Keratinocyte (primary cell): ENCODE data around the gene POLR1A.

Experiments used
- CTCF ChIP-seq, 3 experiments: IDR thresholded peaks in 1 of 3; conservative IDR thresholded peaks in 1 of 3; optimal IDR thresholded peaks in 1 of 3; 2 replicates in 2 of 3; 3 replicates in 1 of 3; pipeline versions ENCODE3 to v1.5.1; 2011; ENCODE audit warnings: low read length in 3 of 3, mild to moderate bottlenecking in 3 of 3, moderate library complexity in 2 of 3, control low read depth in 1 of 3, inconsistent platforms in 1 of 3; ENCODE audit not compliant: insufficient read depth in 2 of 3; ENCODE audit errors: extremely low read depth in 1 of 3
- EZH2 ChIP-seq: IDR thresholded peaks from one replicate; pipeline ENCODE4 v1.6.1; 2012; ENCODE audit warnings: inconsistent platforms, mild to moderate bottlenecking, low read length, moderate library complexity

GRCh38 chr2:86002375-86002774, 103.3 kb downstream of the POLR1A start:
- TF ChIP-seq EZH2 (no peak), CTCF (optimal IDR thresholded peaks at IDR 0.05 in 1 of 3, IDR thresholded peaks at IDR 0.05 in 1 of 3, conservative IDR thresholded peaks at IDR 0.05 in 1 of 3; ENCODE audit: extremely low read depth in 1 of 3, insufficient read depth in 2 of 3, low read length in 3 of 3) (no peak)
